K562 (cell line): ENCODE results near the gene NRM. TPM values are rescaled to one million over a fixed set of nuclear protein-coding genes. Genes with fewer than 3 reads are reported as not detected.
A peak's percentile ranks its signal among the peaks of the same experiment; 100 is the strongest.

ENCODE experiments used
- ATAC-seq: fragments of 200-7000 bp; cut with Tn5 transposase; 3 replicates; pipeline ENCODE4 v1.9.1; 2020; ENCODE audit warnings: moderate library complexity
- BruUV-seq: library from RNA; stranded (reverse); fragments of 400-500 nt; replicated peaks from 2 replicates; lab custom pipeline; 2021; lab: Mats Ljungman, UMichigan
- CTCF ChIA-PET: fragments of 300-600 bp; formaldehyde crosslinking; extraction: SDS; loops from one replicate; lab custom pipeline; 2021; ENCODE audit warnings: low intra/inter-chr PET ratio; lab: Yijun Ruan, JAX
- POLR2A ChIA-PET: fragments of 300-600, 350-650 bp; sonication (Branson Sonifier 250); formaldehyde crosslinking; extraction: SDS; loops from one replicate; lab custom pipeline; 2021; ENCODE audit warnings: antibody characterized with exemption, inconsistent platforms; lab: Yijun Ruan, JAX
- DNase-seq, 4 experiments: peaks; one replicate each; pipeline versions ENCODE4 v3.0.0 to v3.0.0-alpha.2; 2011 to 2018; ENCODE audit warnings: low spot score in 3 of 4, mixed read lengths in 3 of 4; ENCODE audit errors: extremely low read depth in 1 of 4
- FAIRE-seq: peaks from 2 replicates; lab custom pipeline; 2011; peaks lifted over from hg19 to GRCh38; lab: Jason Lieb, UNC
- H2AFZ ChIP-seq: 2 replicates; pipeline ENCODE4 v1.6.0; 2011; ENCODE audit warnings: low read depth, low read length, control low read depth, inconsistent platforms
- H3K27ac ChIP-seq: fragments of 200-600 bp; 3 replicates; pipeline ENCODE4 v1.8.0; 2011; ENCODE audit warnings: low read depth, mild to moderate bottlenecking, control low read depth, inconsistent platforms, low read length, moderate library complexity, mixed read lengths; ENCODE audit errors: extremely low read depth
- H3K27me3 ChIP-seq, 2 experiments: fragments of 300-600 bp in 1 of 2; 2 replicates in 1 of 2; 3 replicates in 1 of 2; pipeline versions ENCODE4 v1.6.0 to v1.8.0; 2011; ENCODE audit warnings: inconsistent platforms in 2 of 2, low read length in 2 of 2, mild to moderate bottlenecking in 1 of 2, mixed read lengths in 1 of 2, moderate library complexity in 1 of 2; ENCODE audit not compliant: control insufficient read depth in 2 of 2, insufficient read depth in 2 of 2
- H3K36me3 ChIP-seq: fragments of 300-600 bp; 3 replicates; pipeline ENCODE4 v1.8.0; 2011; ENCODE audit warnings: mild to moderate bottlenecking, low read length, inconsistent platforms; ENCODE audit not compliant: control insufficient read depth, insufficient read depth
- H3K4me1 ChIP-seq, 2 experiments: fragments of 200-600 bp in 1 of 2; replicated peaks in 1 of 2; 2 replicates in 1 of 2; 3 replicates in 1 of 2; pipeline versions ENCODE4 v1.5.1 to v1.8.0; 2011; ENCODE audit warnings: inconsistent platforms in 2 of 2, low read length in 2 of 2, mild to moderate bottlenecking in 1 of 2, mixed read lengths in 1 of 2, moderate library complexity in 1 of 2; ENCODE audit not compliant: control insufficient read depth in 2 of 2, insufficient read depth in 2 of 2
- H3K4me2 ChIP-seq: 2 replicates; pipeline ENCODE4 v1.6.1; 2011; ENCODE audit warnings: low read length, control low read depth, inconsistent platforms, mixed read lengths; ENCODE audit not compliant: insufficient read depth
- H3K4me3 ChIP-seq: fragments of 200-600 bp; sonication (generic), shearing (Covaris generic); 2 replicates; pipeline ENCODE4 v1.5.1; 2016; ENCODE audit warnings: control low read depth, inconsistent platforms
- H3K79me2 ChIP-seq: fragments of 200-600 bp; 3 replicates; pipeline ENCODE4 v1.8.0; 2011; ENCODE audit warnings: low read length, inconsistent platforms; ENCODE audit not compliant: control insufficient read depth, insufficient read depth
- H3K9ac ChIP-seq, 2 experiments: 2 replicates each; pipeline versions ENCODE4 v1.6.0 to v1.6.1; 2011; ENCODE audit warnings: low read depth in 2 of 2, low read length in 2 of 2, control low read depth in 1 of 2, inconsistent platforms in 1 of 2, mild to moderate bottlenecking in 1 of 2, mixed read lengths in 1 of 2; ENCODE audit not compliant: insufficient read depth in 1 of 2
- H3K9me1 ChIP-seq: one replicate; pipeline ENCODE4 v1.6.0; 2011; ENCODE audit warnings: inconsistent platforms, mild to moderate bottlenecking, low read length, moderate library complexity; ENCODE audit not compliant: control insufficient read depth, insufficient read depth
- H3K9me3 ChIP-seq: replicated peaks from 2 replicates; pipeline ENCODE4 v1.5.1; 2011; ENCODE audit warnings: low read depth, low read length, inconsistent platforms; ENCODE audit not compliant: control insufficient read depth, insufficient read depth
- H4K20me1 ChIP-seq: replicated peaks from 2 replicates; pipeline ENCODE4 v1.6.1; 2011; ENCODE audit warnings: low read length, inconsistent platforms, mixed read lengths; ENCODE audit not compliant: control insufficient read depth, insufficient read depth
- NFIC ChIP-seq: fragments of 450-650 bp; IDR thresholded peaks from 2 replicates; pipeline ENCODE4 v1.6.1; 2017; ENCODE audit warnings: mild to moderate bottlenecking, inconsistent platforms
- PRMT5 ChIP-seq: sonication (generic); formaldehyde crosslinking; IDR thresholded peaks from 2 replicates; pipeline ENCODE4 v1.5.0; 2020; ENCODE audit warnings: missing genetic modification reagents
- SPI1 ChIP-seq: IDR thresholded peaks from 2 replicates; pipeline ENCODE4 v1.6.1; 2011; ENCODE audit warnings: low read depth, low read length, control low read depth, borderline replicate concordance
- STAT5B ChIP-seq: fragments of 250-450 bp; sonication (Bioruptor Pico); IDR thresholded peaks from 2 replicates; pipeline ENCODE4 v1.8.0; 2021; ENCODE audit warnings: mild to moderate bottlenecking, inconsistent platforms
- WGBS: fragments of 100-300 bp; shearing (Covaris generic); methylation state at CpG from one replicate; pipeline ENCODE4 v1.1.6; 2016; ENCODE audit warnings: low coverage, mixed read lengths; ENCODE audit not compliant: insufficient coverage; ENCODE audit errors: missing lambda C conversion rate; 5-methylcytosine and 5-hydroxymethylcytosine counted together
- in situ Hi-C: fragments of 300-500 bp; cut with MboI; formaldehyde crosslinking; loops from 4 replicates; pipeline ENCODE4 v1.15.0; 2018; ENCODE audit warnings: inconsistent platforms, mixed read lengths
- intact Hi-C: fragments of 100-400 bp; cut with micrococcal nuclease; formaldehyde crosslinking; loops from 2 replicates; pipeline ENCODE4 v1.14.2; 2022
- polyA plus RNA-seq, 8 experiments: library from polyadenylated mRNA; depleted of rRNA in 4 of 8; stranded (reverse) in 5 of 8; unstranded in 3 of 8; fragments of >200 nt; fragmentation: Nextera tagmentation in 2 of 8; fragmentation: Illumina TruSeq in 1 of 8; extraction: Ambion mirVana in 2 of 8; extraction: Trizol in 1 of 8; gene quantifications; 2 replicates each; pipeline versions ENCODE4 v1.2.1 to v1.2.3, GENCODE V29; 2011 to 2014; ENCODE audit warnings: inconsistent platforms in 1 of 8, missing spikeins in 1 of 8
- total RNA-seq, 7 experiments: library from RNA; depleted of rRNA in 6 of 7; stranded (reverse); fragments of >200 nt in 6 of 7; fragmentation: Illumina TruSeq in 2 of 7; extraction: Trizol in 2 of 7; gene quantifications; 2 replicates each; pipeline versions ENCODE4 v1.2.1 to v1.2.3, GENCODE V29; 2011 to 2021; ENCODE audit warnings: low replicate concordance in 1 of 7

The NRM gene
- total and polyA plus RNA-seq, 9 of the 15 experiments (the other 6 are each of a cell fraction or from before 2014, with no cell fraction given) = 9.7 to 58.2 (median 18.1) TPM

DNA sequence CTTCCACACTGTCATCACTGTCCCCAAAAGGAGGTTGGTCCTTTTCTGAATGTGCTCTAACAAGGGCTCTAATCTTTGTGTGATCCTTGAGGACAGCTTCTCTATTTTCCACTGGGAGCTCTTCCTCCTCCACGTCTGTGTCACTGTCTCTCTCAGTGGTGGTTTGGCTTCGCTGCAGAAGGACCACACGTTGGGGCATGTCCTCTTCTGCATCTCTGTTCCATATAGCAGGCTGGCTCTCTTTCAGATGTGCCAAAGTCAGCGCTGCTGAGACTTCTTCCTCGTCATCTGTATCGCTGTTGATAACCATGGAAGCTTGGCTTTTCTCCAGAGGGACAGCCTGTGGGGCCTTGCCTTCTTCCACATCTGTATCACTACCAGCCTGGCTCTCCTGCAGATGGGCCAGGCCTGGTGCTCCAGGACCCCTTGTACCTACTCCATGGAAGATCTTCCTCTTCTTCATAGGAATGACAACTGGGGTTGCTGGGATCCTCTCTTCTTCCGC is 21.7 kb upstream of the NRM start:
- peaks cover 31% of the 10 kb centered on the region for H3K79me2 ChIP-seq
- DNase-seq (peak in 1 of 4 experiments; percentile 3), FAIRE-seq (no peak), ATAC-seq (no peak)
- H3K9me1 ChIP-seq = no peaks in the 10 kb centered on the region
- H3K4me1 ChIP-seq = peaks cover 4 to 10% of the 10 kb centered on the region in 2 experiments; a peak in 3 of 5 replicates
- H3K9me3 ChIP-seq = no peaks in the 10 kb centered on the region
- no TSS peak for BruUV-seq
- POLR2A ChIA-PET = interaction anchor here (0.5 to 27.1 kb wide), 9 partner anchors 9 to 456 kb away, joined by 3 to 524 read pairs (median 3); partner anchors contain the start of genes ABCF1 and NRM
- H3K27ac ChIP-seq = no peak overlapping the region
- intact Hi-C loops = no loop called here
- no peaks in the 10 kb centered on the region for H4K20me1 ChIP-seq
- H3K9ac ChIP-seq = peak overlapping the region in 1 of 2 experiments; percentile 49; a peak in 1 of 4 replicates
- no peak overlapping the region for H3K4me3 ChIP-seq
- CTCF ChIA-PET = no interaction called here
- no peaks in the 10 kb centered on the region for H3K27me3 ChIP-seq
- H3K4me2 ChIP-seq = no peak overlapping the region
- no peak overlapping the region for H2AFZ ChIP-seq
- TF ChIP-seq SPI1 (0 out of 2 replicates have a peak, but pooled peaks have one; percentile 0), STAT5B (CRISPR knock-in tag) (no peak), NFIC (0 out of 2 replicates have a peak, but pooled peaks have one; percentile 20), PRMT5 (CRISPR knock-in tag) (0 out of 2 replicates have a peak, but pooled peaks have one; percentile 27)
- peaks cover 72% of the 10 kb centered on the region for H3K36me3 ChIP-seq
- in situ Hi-C loops = no loop called here
- WGBS = 69% methylated on average over 7 of the region's 7 CpGs
